ENCODE results near the gene DOCK3.

Gene DOCK3

DNA sequence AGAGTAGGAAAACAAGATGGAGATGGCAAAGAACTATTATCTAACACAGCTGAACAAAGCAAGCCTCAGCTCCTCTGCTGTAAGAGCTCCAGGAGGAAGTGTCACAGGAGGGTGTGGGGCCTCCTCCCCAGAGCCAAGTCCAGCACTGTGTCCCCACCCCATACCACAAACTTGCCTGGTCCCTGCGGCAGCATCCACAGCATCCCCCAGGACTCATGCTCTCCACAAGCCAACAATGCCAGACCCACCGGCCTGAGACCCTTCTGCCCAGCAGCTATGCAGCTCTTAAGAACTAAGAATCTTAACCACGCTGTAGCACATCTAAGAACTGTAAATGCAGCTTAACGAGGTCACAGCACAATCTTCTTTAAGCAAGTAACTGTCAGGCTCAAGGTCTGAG, 725.4 kb downstream of the DOCK3 start:
- DNase-seq (ENCODE audit: low spot score), result no peak
- TF ChIP-seq, protein P1, sequence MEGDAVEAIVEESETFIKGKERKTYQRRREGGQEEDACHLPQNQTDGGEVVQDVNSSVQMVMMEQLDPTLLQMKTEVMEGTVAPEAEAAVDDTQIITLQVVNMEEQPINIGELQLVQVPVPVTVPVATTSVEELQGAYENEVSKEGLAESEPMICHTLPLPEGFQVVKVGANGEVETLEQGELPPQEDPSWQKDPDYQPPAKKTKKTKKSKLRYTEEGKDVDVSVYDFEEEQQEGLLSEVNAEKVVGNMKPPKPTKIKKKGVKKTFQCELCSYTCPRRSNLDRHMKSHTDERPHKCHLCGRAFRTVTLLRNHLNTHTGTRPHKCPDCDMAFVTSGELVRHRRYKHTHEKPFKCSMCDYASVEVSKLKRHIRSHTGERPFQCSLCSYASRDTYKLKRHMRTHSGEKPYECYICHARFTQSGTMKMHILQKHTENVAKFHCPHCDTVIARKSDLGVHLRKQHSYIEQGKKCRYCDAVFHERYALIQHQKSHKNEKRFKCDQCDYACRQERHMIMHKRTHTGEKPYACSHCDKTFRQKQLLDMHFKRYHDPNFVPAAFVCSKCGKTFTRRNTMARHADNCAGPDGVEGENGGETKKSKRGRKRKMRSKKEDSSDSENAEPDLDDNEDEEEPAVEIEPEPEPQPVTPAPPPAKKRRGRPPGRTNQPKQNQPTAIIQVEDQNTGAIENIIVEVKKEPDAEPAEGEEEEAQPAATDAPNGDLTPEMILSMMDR (IDR thresholded peaks at IDR 0.05; ENCODE audit: extremely low read depth, missing control alignments), result no peak

DNA sequence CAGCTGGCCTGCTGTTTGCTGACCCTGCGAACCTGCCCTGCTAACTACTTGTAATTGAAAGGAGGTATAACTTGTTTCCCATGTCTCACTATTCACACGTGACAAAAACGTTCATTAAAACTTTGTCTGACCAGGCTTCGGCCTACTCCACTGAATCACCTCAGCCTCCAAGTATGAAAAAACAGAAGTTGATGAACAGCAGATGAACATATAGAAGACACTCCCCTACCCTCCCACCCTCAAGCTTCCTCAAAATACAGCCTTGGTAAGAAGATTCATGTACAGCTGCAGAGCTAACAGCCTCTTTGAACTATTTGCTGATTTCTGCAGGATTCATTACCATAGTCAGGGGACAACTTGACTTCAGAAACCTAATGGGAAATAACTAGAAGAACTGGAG, 727.0 kb downstream of the DOCK3 start:
- TF ChIP-seq, protein P1 (IDR thresholded peaks at IDR 0.05; ENCODE audit: extremely low read depth, missing control alignments), result no peak
- DNase-seq (ENCODE audit: low spot score), result no peak

DNA sequence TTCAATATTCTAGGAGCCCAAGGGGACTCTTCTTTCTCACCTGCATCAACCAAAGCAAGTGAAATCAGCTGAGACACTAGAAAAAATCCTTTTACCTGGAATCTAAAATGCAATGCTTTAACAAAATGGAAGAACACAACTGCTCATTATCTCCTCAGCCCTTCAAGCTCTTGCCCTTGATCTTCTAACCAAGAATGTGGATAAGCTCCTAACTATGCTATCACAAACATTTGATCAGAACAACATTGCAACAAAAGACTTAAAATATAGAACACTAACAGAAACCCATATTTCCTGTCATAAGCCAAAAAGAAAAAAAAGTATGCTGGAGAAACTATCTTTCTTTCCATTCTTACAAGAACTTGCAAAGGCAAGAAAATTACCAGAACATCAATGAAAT, 728.9 kb downstream of the DOCK3 start:
- TF ChIP-seq, protein P1 (IDR thresholded peaks at IDR 0.05; ENCODE audit: extremely low read depth, missing control alignments), result no peak
- DNase-seq (ENCODE audit: low spot score), result no peak

DNA sequence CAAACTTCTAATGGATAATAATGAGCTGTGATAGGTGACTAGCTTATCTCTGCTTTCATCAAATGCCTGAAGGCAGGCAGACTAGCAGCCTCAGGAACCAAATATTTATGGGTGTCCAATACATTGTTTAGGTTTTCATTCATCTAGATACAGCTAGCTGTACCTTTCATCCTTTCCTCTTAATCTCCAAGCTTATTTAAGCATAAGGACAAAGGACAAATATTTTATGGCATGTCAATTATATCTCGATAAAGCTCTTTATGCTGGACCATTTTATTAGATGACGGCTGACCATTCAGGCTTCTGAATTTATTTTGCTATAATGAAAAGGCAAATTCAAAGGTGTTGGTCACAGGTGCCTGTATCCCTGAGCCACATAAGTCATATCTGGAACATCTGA, 733.3 kb downstream of the DOCK3 start:
- no peak for DNase-seq (ENCODE audit: low spot score)
- TF ChIP-seq, protein P1 (IDR thresholded peaks at IDR 0.05; ENCODE audit: extremely low read depth, missing control alignments), result no peak

DNA sequence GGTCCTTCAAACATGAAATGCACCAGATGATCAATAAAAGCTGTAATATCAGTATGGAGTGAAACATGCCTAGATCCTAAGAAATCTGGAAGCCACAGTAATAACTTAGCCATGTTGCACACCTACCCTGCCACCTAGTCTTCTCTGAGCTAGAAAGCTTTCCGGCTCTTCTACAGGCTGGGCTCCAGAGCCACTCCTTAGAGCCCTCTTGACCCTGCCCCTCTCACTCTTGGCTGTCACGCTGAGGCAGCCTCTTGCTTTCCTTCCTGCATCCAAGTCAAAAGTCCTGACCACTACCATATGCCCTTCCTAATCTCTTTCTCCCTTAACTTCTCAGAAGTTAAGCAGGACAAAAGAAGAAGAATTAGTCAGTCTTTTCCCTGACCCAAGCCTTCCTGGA, 734.1 kb downstream of the DOCK3 start:
- TF ChIP-seq, protein P1 (IDR thresholded peaks at IDR 0.05; ENCODE audit: extremely low read depth, missing control alignments), result no peak
- no peak for DNase-seq (ENCODE audit: low spot score)

DNA sequence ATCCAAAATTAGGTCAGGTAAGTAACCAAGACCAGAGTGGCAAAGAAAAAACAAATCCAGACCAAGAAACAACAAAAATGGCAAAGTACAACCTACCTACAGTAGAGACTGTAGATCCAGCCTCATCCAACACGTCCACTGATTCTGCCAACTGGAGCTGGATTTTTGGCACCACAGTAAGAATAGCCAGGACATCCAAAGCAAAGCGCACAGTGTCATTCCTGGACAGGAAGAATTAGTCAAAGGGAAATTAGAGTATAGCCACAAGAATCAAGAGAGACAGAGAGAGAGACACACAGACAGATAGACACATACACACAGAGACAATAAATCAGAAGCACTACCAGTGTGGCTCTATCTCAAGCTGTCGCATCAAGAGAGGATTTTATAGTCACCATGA, 747.5 kb downstream of the DOCK3 start:
- no peak for DNase-seq (ENCODE audit: low spot score)
- TF ChIP-seq, protein P1 (IDR thresholded peaks at IDR 0.05; ENCODE audit: extremely low read depth, missing control alignments), result no peak

DNA sequence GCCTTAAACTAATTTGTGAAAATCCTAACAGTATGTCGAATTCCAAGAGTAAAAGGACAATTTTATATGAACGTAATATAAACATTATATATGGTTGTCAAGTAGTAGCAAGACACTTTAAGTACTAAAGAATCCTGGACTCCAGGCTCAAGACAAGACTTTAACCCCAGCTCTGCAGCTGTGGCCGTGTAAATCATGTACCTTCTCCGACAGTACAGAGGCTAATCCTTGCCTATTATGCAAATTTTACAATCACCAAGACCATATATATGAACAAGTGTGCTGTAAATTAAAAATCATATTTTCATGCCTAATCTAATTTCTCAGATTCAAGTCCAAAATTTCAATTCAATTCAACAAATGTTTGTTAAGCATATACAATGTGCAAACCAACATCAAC, 752.2 kb downstream of the DOCK3 start:
- TF ChIP-seq, protein P1 (IDR thresholded peaks at IDR 0.05; ENCODE audit: extremely low read depth, missing control alignments), result no peak
- no peak for DNase-seq (ENCODE audit: low spot score)

All from GM20000 (cell line).